Adrenal gland (tissue), 12 donors: ENCODE measurements around the gene EPHA6. TPM values are rescaled to one million over a fixed set of nuclear protein-coding genes. Genes with fewer than 3 reads are reported as not detected.

Experiments
- DNase-seq, 7 donors: peaks; one replicate each; pipeline ENCODE4 v3.0.0-alpha.2; 2019 to 2020
- H3K27ac ChIP-seq, 5 donors: fragments of 200-600 bp; sonication (generic) in 4 of 5; 1 replicate in 3 of 5; 2 replicates in 2 of 5; pipeline versions ENCODE4 v1.5.1 to v1.8.0; 2016 to 2020; ENCODE audit warnings: mild to moderate bottlenecking in 1 of 5
- H3K27me3 ChIP-seq: fragments of 200-600 bp; 2 replicates; pipeline ENCODE4 v1.8.0; 2021
- H3K36me3 ChIP-seq, 2 donors: fragments of 200-600 bp; replicated peaks in 1 of 2; 1 replicate in 1 of 2; 2 replicates in 1 of 2; pipeline versions ENCODE4 v1.5.1 to v1.8.0; 2018 to 2022
- H3K4me1 ChIP-seq, 2 donors: fragments of 200-600 bp; replicated peaks in 1 of 2; 1 replicate in 1 of 2; 2 replicates in 1 of 2; pipeline versions ENCODE4 v1.5.1 to v1.8.0; 2018 to 2021
- H3K4me3 ChIP-seq, 4 donors: fragments of 200-600 bp; sonication (generic) in 3 of 4; one replicate each; pipeline ENCODE4 v1.5.1; 2016 to 2018
- H3K9me3 ChIP-seq, 3 donors: fragments of 200-600 bp; sonication (generic) in 1 of 3; replicated peaks in 1 of 3; 1 replicate in 2 of 3; 2 replicates in 1 of 3; pipeline versions ENCODE4 v1.5.1 to v1.8.0; 2016 to 2021
- POLR2A ChIP-seq, 2 donors: fragments of 450-650 bp; IDR thresholded peaks; one replicate each; pipeline ENCODE4 v1.6.1; 2017; ENCODE audit warnings: antibody characterized with exemption in 2 of 2, mild to moderate bottlenecking in 2 of 2, moderate library complexity in 1 of 2
- WGBS, 4 donors: extraction: QIAGEN DNeasy Blood & Tissue Kit in 2 of 4; methylation state at CpG; one replicate each; pipeline versions ENCODE4 v1.1.5 to v1.1.7; 2013 to 2017; 5-methylcytosine and 5-hydroxymethylcytosine counted together
- intact Hi-C, 2 donors: fragments of 100-400 bp; cut with DNase I; formaldehyde crosslinking; loops; one replicate each; pipeline versions ENCODE4 v1.14.1 to v1.15.0; 2022 to 2023
- polyA plus RNA-seq, 3 donors: library from polyadenylated mRNA; stranded (reverse); fragments of 200-250 nt in 2 of 3; fragments of 350-450 nt in 1 of 3; fragmentation: Illumina TruSeq in 1 of 3; extraction: RNeasy Lipid Tissue Mini Kit (QIAGEN cat#74804) in 1 of 3; gene quantifications; one replicate each; pipeline ENCODE4 v1.2.3, GENCODE V29; 2013 to 2014
- total RNA-seq, 9 donors: library from RNA; depleted of rRNA in 4 of 9; stranded (reverse); fragments of >200 nt in 4 of 9; fragments of 120-200 nt in 1 of 9; fragmentation: NEBNext Ultra II Directional in 1 of 9; extraction: Animal tissue kit (Norgen Biotek cat#: 25700) in 1 of 9; gene quantifications; one replicate each; pipeline versions ENCODE4 v1.1.0 to v1.2.4, GENCODE V29; 2013 to 2023
- TF ChIP-seq, protein P1 (sequence below), 6 experiments: fragments of 450-650 bp in 4 of 6; fragments of 200-600 bp in 2 of 6; sonication (generic) in 1 of 6; IDR thresholded peaks; 1 replicate in 5 of 6; 2 replicates in 1 of 6; pipeline versions ENCODE4 v1.5.1 to v1.8.0; 2016 to 2021; ENCODE audit warnings: antibody characterized with exemption in 6 of 6, mild to moderate bottlenecking in 2 of 6, moderate library complexity in 1 of 6
- donor health status: healthy with polysubstance abuse.
- donor health status: Bipolar disorder and iron deficiency.
- donor health status: DM: yes; HTN: yes; CAD: no.
- donor health status: DM: no; HTN: no; CAD: no.
- donor health status: DM: no; HTN: no; CAD: no.
- donor health status: DM: yes; HTN: yes; CAD: no.

Gene EPHA6
- total and polyA plus RNA-seq, 12 donors = 0.07 to 2.1 (median 0.07) TPM; not detected in 9

DNA sequence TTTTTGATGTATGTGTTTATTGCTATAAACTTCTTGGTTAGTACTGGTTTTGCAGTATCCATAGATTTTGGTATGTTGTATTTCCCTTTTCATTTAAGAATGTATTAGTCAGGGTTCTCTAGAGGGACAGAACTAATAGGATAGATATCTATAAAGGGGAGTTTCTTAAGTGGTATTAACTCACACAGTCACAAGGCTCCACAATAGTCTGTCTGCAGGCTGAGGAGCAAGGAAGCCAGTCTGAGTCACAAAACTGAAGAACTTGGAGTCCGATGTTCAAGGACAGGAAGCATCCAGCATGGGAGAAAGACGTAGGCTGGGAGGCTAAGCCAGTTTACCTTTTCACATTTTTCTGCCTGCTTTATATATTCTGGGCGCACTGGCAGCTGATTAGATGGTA lies 958.5 kb downstream of the EPHA6 start:
- Histone ChIP-seq H3K4me3 (no peak overlapping the region), H3K36me3 (no peaks in the 10 kb centered on the region), H3K27me3 (no peaks in the 10 kb centered on the region), H3K27ac (no peak overlapping the region), H3K4me1 (no peaks in the 10 kb centered on the region), H3K9me3 (no peaks in the 10 kb centered on the region)
- 73 to 78% (median 76%) methylated on average over 3 of the region's 3 CpGs for WGBS, 4 donors
- intact Hi-C loops = no loop called here
- DNase-seq = no peak
- TF ChIP-seq, protein P1, sequence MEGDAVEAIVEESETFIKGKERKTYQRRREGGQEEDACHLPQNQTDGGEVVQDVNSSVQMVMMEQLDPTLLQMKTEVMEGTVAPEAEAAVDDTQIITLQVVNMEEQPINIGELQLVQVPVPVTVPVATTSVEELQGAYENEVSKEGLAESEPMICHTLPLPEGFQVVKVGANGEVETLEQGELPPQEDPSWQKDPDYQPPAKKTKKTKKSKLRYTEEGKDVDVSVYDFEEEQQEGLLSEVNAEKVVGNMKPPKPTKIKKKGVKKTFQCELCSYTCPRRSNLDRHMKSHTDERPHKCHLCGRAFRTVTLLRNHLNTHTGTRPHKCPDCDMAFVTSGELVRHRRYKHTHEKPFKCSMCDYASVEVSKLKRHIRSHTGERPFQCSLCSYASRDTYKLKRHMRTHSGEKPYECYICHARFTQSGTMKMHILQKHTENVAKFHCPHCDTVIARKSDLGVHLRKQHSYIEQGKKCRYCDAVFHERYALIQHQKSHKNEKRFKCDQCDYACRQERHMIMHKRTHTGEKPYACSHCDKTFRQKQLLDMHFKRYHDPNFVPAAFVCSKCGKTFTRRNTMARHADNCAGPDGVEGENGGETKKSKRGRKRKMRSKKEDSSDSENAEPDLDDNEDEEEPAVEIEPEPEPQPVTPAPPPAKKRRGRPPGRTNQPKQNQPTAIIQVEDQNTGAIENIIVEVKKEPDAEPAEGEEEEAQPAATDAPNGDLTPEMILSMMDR (IDR thresholded peaks at IDR 0.05) = no peak
- no peak for TF ChIP-seq POLR2A (IDR thresholded peaks at IDR 0.05)

DNA sequence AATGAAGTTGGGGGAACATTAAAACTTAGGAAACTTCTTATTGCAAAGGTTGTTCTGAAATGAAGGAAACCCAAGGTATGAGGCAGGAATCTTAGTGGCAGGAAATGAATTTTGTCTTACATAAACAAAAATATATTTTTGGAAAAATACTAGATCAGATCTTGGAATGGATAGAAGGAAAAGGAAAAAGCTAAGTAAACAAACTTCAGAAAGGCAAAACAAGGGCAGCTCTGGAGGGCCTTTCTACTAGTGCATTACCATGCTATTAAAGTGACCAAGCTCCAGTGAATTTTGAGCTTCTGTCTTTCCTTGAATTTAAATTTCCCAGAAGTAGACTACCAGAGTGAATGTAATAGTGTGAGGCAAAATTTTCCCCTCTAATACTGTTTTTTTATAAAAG lies 963.8 kb downstream of the EPHA6 start:
- intact Hi-C loops = no loop called here
- Histone ChIP-seq H3K27ac (no peak overlapping the region), H3K27me3 (no peaks in the 10 kb centered on the region), H3K36me3 (no peaks in the 10 kb centered on the region), H3K4me3 (no peak overlapping the region), H3K9me3 (no peaks in the 10 kb centered on the region), H3K4me1 (peaks cover 0 to 5% of the 10 kb centered on the region in 2 donors)
- TF ChIP-seq, protein P1 (IDR thresholded peaks at IDR 0.05) = no peak
- TF ChIP-seq POLR2A (IDR thresholded peaks at IDR 0.05) = no peak
- DNase-seq = no peak

DNA sequence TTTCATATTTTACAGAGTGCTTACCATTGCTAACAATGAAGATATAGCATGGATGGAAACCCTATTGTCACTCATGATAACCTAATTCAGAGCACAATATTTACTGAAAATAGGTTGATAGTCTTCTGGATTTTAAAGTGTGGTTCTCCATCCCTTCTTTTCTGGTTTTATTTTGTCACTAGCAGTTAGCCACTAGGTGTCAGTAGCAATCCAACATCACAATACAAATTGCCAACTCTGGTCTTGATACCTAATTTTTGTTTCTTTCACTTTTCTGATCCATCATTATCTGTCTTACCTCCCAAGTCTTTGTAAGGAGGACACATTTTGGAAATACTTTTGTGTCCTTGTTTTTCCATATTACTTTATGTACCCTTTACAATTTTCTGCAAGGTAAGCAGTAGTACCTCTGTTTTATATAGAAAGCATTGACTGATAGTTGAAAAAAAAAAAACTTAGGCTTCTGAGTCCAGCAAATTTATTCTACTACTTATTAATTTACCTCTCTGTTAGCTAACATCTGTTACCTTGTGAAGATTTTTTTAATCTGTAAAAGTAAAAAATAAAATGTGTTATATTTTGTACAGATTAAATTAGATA lies 979.1 kb downstream of the EPHA6 start:
- Histone ChIP-seq H3K4me1 (no peaks in the 10 kb centered on the region), H3K27me3 (no peaks in the 10 kb centered on the region), H3K4me3 (no peak overlapping the region), H3K9me3 (no peaks in the 10 kb centered on the region), H3K36me3 (no peaks in the 10 kb centered on the region), H3K27ac (no peak overlapping the region)
- intact Hi-C loops = loop anchor here in 1 of 2 donors (2.0 kb wide), 1 partner anchor 231 kb away; no protein-coding TSS in a partner anchor
- peak in 2 of 7 donors; percentile 10 to 19 for DNase-seq
- TF ChIP-seq POLR2A (IDR thresholded peaks at IDR 0.05) = no peak
- TF ChIP-seq, protein P1 (IDR thresholded peaks at IDR 0.05) = peak; percentile 61 to 94 (median 87)

DNA sequence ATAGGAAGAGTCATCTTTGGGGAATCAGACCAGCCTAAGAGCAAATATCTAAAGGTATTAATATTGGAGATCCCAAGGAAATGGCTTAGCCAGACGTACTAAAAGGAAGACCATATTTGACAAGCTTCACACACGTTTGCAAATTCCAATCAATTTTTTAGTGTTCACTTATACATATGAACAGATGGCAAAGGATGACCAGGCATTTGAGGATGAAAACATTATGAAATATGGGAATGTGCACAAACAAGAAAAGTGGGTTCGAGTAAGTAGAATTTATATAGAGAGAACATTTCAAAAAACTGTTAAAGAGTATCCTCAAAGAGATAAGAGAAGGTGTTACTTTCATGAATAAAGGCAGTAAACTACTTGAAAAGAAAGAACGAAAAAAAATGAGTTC lies 981.6 kb downstream of the EPHA6 start:
- Histone ChIP-seq H3K4me3 (no peak overlapping the region), H3K27me3 (no peaks in the 10 kb centered on the region), H3K36me3 (no peaks in the 10 kb centered on the region), H3K9me3 (no peaks in the 10 kb centered on the region), H3K4me1 (no peaks in the 10 kb centered on the region), H3K27ac (no peak overlapping the region)
- no peak for TF ChIP-seq POLR2A (IDR thresholded peaks at IDR 0.05)
- TF ChIP-seq, protein P1 (IDR thresholded peaks at IDR 0.05) = no peak
- DNase-seq = no peak
- intact Hi-C loops = no loop called here
- WGBS, 4 donors = 88 to 95% (median 92%) methylated on average over 4 of the region's 4 CpGs
